Peyer's patch (tissue), 4 donors: ENCODE results near the gene PPIL6. TPM values are rescaled to one million over a fixed set of nuclear protein-coding genes. Genes with fewer than 3 reads are reported as not detected.

Experiments
- DNase-seq, 3 donors: peaks; one replicate each; pipeline ENCODE4 v3.0.0-alpha.2; 2017 to 2019
- H3K27ac ChIP-seq, 4 donors: fragments of 200-600 bp; sonication (generic); one replicate each; pipeline ENCODE4 v1.5.1; 2016 to 2019
- H3K27me3 ChIP-seq, 2 donors: fragments of 200-600 bp; sonication (generic); one replicate each; pipeline ENCODE4 v1.5.1; 2019
- H3K36me3 ChIP-seq, 3 donors: fragments of 200-600 bp; sonication (generic); one replicate each; pipeline ENCODE4 v1.5.1; 2016 to 2019
- H3K4me1 ChIP-seq, 4 donors: fragments of 200-600 bp; sonication (generic); one replicate each; pipeline ENCODE4 v1.5.1; 2016 to 2019
- H3K4me3 ChIP-seq, 4 donors: fragments of 200-600 bp; sonication (generic); 1 replicate in 3 of 4; 2 replicates in 1 of 4; pipeline ENCODE4 v1.5.1; 2016 to 2019; ENCODE audit warnings: mild to moderate bottlenecking in 1 of 4
- H3K9me3 ChIP-seq, 4 donors: fragments of 200-600 bp; sonication (generic); one replicate each; pipeline ENCODE4 v1.5.1; 2016 to 2019; ENCODE audit warnings: mild to moderate bottlenecking in 1 of 4
- POLR2A ChIP-seq, 2 donors: fragments of 450-650 bp; IDR thresholded peaks; one replicate each; pipeline ENCODE4 v1.5.1; 2017; ENCODE audit warnings: antibody characterized with exemption in 2 of 2, mild to moderate bottlenecking in 2 of 2, moderate library complexity in 2 of 2
- total RNA-seq, 4 donors: library from RNA; depleted of rRNA; stranded (reverse); fragments of >200 nt; gene quantifications; one replicate each; pipeline ENCODE4 v1.1.0, GENCODE V29; 2016
- TF ChIP-seq, protein P1 (sequence below), 6 experiments: fragments of 450-650 bp in 4 of 6; fragments of 200-600 bp in 2 of 6; sonication (generic) in 1 of 6; IDR thresholded peaks; one replicate each; pipeline ENCODE4 v1.5.1; 2017 to 2019; ENCODE audit warnings: antibody characterized with exemption in 6 of 6, mild to moderate bottlenecking in 3 of 6, moderate library complexity in 1 of 6

The PPIL6 gene
- total RNA-seq, 4 donors from 2014 or later = 0.27 to 0.53 TPM; not detected in 2

DNA sequence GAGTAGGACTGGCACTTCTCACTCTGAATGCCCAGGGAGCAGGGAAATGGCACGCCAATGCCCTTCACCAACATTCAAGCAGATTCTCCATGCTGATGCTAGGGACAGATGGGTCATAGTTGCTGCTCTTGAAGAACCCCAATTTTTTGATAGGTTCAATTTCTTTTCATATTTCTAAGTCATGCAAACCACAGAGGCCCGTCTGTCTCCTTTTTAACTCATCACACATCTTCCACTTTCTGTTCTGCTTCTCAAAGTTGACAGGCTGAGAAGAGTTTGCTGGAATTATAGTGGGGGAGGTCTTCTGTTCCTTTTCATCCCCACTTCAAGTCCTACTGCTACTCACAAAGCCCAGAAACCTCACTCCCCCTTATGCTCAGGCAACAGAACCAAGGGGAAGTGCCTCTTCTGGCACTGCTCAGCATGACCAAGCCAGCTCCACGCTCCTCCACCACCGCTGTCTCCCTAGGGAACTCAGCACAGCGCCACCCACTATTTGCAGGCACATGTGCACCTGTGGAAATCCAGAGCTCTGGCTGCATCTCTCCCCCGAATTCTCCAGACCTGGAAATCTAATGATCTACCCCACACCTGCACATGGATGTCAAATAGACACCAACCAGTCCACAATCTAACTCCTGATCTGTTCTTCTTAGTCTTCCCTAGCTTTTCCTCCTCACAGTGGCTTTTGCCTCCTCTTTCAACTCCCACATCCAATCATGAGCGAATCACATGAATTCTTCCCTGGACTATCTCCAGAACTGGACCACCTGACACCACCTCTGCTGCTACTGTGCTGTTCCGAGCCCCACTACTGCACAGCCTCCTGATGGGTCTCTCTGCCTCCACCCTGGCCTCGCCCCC, 31.9 kb upstream of the PPIL6 start:
- Histone ChIP-seq H3K27ac (no peak overlapping the region), H3K36me3 (peaks cover 0 to 77% (median 0%) of the 10 kb centered on the region in 3 donors), H3K4me1 (peaks cover 0 to 11% (median 4%) of the 10 kb centered on the region in 4 donors), H3K9me3 (no peaks in the 10 kb centered on the region), H3K4me3 (no peak overlapping the region), H3K27me3 (no peaks in the 10 kb centered on the region)
- no peak for TF ChIP-seq POLR2A (IDR thresholded peaks at IDR 0.05)
- TF ChIP-seq, protein P1, sequence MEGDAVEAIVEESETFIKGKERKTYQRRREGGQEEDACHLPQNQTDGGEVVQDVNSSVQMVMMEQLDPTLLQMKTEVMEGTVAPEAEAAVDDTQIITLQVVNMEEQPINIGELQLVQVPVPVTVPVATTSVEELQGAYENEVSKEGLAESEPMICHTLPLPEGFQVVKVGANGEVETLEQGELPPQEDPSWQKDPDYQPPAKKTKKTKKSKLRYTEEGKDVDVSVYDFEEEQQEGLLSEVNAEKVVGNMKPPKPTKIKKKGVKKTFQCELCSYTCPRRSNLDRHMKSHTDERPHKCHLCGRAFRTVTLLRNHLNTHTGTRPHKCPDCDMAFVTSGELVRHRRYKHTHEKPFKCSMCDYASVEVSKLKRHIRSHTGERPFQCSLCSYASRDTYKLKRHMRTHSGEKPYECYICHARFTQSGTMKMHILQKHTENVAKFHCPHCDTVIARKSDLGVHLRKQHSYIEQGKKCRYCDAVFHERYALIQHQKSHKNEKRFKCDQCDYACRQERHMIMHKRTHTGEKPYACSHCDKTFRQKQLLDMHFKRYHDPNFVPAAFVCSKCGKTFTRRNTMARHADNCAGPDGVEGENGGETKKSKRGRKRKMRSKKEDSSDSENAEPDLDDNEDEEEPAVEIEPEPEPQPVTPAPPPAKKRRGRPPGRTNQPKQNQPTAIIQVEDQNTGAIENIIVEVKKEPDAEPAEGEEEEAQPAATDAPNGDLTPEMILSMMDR (IDR thresholded peaks at IDR 0.05) = no peak
- peak in 1 of 3 donors; percentile 56 for DNase-seq

DNA sequence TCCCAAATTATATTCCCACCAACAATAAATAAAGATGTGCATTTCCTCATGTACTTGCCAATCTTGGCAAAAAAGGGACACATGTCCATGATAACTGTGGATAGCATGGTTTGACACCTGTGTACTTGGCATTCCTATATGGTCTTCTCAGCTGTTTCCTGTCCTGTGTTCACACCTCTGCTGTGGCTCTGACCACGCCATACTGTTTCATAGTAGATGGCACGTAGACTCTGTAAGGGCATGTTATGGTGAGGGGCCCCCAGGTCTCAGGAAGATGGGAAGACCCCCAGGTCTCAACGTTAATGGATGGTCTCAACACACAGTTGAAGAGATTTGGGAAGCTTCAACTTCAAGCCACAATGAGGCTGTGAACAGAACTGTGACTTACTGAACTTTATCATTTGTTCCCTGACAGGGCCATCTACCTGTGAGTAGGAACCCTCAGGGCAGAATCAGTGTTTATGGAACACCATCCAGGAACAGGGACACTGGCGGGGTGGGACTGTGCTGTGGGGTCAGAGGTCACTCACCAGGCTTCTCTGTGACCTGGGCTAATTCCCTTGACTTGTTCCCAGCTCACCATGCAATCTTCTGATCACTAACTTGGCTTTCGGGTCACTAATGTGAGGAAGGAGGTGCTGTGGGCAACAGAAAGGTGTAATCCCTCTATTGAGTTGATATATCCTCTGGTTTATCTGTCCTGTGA, 30.8 kb upstream of the PPIL6 start:
- H3K4me3 ChIP-seq = no peak overlapping the region
- no peak overlapping the region for H3K27ac ChIP-seq
- TF ChIP-seq POLR2A (IDR thresholded peaks at IDR 0.05) = no peak
- TF ChIP-seq, protein P1 (IDR thresholded peaks at IDR 0.05) = no peak
- peaks cover 0 to 10% (median 6%) of the 10 kb centered on the region in 4 donors for H3K4me1 ChIP-seq
- peaks cover 0 to 81% (median 0%) of the 10 kb centered on the region in 3 donors for H3K36me3 ChIP-seq
- no peak for DNase-seq
- no peaks in the 10 kb centered on the region for H3K9me3 ChIP-seq
- H3K27me3 ChIP-seq = no peaks in the 10 kb centered on the region

DNA sequence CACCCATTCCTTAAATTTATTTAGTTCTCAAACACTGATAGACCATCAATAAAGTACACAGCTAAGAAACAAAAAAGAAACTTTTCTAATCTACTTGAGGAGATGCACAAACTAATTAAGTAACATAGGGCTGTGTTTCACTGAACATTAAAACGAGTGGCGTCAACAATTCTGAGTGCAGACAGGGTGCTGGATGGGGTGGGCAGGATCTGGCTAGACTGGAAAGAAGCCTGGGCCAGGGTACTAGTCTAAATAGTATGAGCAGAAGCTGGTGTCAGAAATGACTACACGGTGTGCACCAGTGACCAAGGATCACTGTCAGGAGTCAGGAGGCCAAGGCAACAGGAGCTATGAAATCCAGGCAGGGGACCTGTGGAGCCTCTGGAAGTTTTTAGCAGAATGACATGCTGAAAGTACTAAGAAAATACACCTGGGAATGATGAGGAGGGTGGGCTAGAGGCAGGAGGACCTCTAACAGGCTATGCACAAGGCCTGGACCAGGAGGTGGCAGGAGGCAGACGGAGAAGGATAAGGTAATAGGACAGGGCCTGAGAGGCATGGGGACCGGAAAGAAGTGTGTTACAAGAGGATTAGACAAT, 29.3 kb upstream of the PPIL6 start:
- no peak for TF ChIP-seq POLR2A (IDR thresholded peaks at IDR 0.05)
- TF ChIP-seq, protein P1 (IDR thresholded peaks at IDR 0.05) = no peak
- H3K27me3 ChIP-seq = no peaks in the 10 kb centered on the region
- peaks cover 0 to 12% (median 6%) of the 10 kb centered on the region in 4 donors for H3K4me1 ChIP-seq
- H3K36me3 ChIP-seq = peaks cover 0 to 80% (median 0%) of the 10 kb centered on the region in 3 donors
- no peak for DNase-seq
- H3K9me3 ChIP-seq = no peaks in the 10 kb centered on the region
- H3K27ac ChIP-seq = no peak overlapping the region
- no peak overlapping the region for H3K4me3 ChIP-seq

DNA sequence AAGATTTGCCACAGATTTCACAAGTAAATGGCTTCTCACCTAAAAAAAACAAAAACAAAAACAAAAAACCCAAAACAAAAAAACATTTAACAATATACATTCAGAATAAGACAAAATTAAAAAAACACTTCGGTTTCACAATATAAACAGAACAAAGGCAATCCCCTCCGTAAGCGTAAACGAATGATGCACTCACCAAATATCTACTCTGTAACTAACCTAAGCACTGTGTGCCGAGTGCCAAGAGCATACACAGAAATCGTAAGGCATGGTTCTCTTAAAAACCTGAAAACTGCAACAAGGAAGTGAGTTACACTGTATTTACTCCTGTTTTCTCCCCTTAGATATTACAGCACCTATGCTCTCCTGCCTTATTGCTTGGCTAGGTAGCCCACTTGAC, 27.3 kb upstream of the PPIL6 start:
- Histone ChIP-seq H3K36me3 (peaks cover 0 to 60% (median 0%) of the 10 kb centered on the region in 3 donors), H3K27ac (no peak overlapping the region), H3K4me1 (peaks cover 0 to 12% (median 5%) of the 10 kb centered on the region in 4 donors), H3K4me3 (no peak overlapping the region), H3K9me3 (no peaks in the 10 kb centered on the region), H3K27me3 (no peaks in the 10 kb centered on the region)
- no peak for DNase-seq
- TF ChIP-seq POLR2A (IDR thresholded peaks at IDR 0.05) = no peak
- TF ChIP-seq, protein P1 (IDR thresholded peaks at IDR 0.05) = no peak

DNA sequence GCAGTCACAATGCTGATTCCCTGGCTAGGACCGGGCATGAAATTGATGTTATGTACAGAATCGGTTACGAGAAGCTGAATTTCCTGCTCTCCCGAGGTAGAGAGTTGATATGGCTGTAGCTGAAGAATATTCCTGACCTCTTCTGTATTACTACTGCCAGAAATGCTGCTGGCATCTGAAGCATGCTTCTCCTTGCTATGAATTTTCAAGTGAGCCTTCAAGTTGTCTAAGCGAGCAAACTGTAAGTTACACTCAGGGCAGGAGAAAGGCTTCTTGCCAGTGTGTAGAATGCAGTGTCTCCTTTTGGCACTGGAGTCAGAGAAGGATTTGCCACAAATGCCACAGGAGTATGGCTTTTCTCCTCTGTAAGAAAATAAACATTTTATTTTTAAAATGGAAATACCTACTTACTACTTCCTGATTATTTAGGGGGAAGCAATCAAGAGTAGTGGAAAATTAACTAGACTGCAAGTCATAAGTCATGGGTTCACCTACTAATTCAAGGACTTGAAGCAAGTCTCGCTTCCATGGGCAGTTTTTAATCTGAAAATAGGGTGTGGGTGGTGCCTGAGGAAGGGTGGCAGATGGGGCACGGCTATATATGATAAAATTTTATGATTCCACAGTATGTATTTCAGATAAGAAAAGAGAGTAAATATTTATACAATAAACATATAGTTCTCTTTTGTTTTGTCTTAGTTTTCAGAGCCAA, 25.9 kb upstream of the PPIL6 start:
- no peak for TF ChIP-seq POLR2A (IDR thresholded peaks at IDR 0.05)
- TF ChIP-seq, protein P1 (IDR thresholded peaks at IDR 0.05) = no peak
- Histone ChIP-seq H3K4me1 (peaks cover 0 to 12% (median 0%) of the 10 kb centered on the region in 4 donors), H3K27ac (peak overlapping the region in 2 of 4 donors; percentile 58 to 64), H3K36me3 (peaks cover 0 to 58% (median 0%) of the 10 kb centered on the region in 3 donors), H3K4me3 (no peak overlapping the region), H3K9me3 (no peaks in the 10 kb centered on the region), H3K27me3 (no peaks in the 10 kb centered on the region)
- DNase-seq = no peak
